Upper lobe of left lung (tissue), 4 donors: ENCODE measurements around the gene RBM20.

Experiments
- POLR2A ChIP-seq, 4 donors: fragments of 450-650 bp; IDR thresholded peaks; one replicate each; pipeline ENCODE4 v1.5.1; 2016 to 2017; ENCODE audit warnings: antibody characterized with exemption in 4 of 4, mild to moderate bottlenecking in 2 of 4
- POLR2AphosphoS5 ChIP-seq, 2 donors: sonication (generic); formaldehyde crosslinking; IDR thresholded peaks; one replicate each; pipeline ENCODE4 v1.5.1; 2017; ENCODE audit warnings: antibody characterized with exemption in 2 of 2
- TF ChIP-seq, protein P1 (sequence below), 6 experiments: fragments of 450-650 bp in 4 of 6; fragments of 200-600 bp in 2 of 6; sonication (generic) in 2 of 6; IDR thresholded peaks; one replicate each; pipeline ENCODE4 v1.5.1; 2016 to 2019; ENCODE audit warnings: antibody characterized with exemption in 6 of 6

- TF ChIP-seq, protein P1, sequence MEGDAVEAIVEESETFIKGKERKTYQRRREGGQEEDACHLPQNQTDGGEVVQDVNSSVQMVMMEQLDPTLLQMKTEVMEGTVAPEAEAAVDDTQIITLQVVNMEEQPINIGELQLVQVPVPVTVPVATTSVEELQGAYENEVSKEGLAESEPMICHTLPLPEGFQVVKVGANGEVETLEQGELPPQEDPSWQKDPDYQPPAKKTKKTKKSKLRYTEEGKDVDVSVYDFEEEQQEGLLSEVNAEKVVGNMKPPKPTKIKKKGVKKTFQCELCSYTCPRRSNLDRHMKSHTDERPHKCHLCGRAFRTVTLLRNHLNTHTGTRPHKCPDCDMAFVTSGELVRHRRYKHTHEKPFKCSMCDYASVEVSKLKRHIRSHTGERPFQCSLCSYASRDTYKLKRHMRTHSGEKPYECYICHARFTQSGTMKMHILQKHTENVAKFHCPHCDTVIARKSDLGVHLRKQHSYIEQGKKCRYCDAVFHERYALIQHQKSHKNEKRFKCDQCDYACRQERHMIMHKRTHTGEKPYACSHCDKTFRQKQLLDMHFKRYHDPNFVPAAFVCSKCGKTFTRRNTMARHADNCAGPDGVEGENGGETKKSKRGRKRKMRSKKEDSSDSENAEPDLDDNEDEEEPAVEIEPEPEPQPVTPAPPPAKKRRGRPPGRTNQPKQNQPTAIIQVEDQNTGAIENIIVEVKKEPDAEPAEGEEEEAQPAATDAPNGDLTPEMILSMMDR (IDR thresholded peaks at IDR 0.05), result no peak
- no peak for TF ChIP-seq POLR2A (IDR thresholded peaks at IDR 0.05)
- no peak for TF ChIP-seq POLR2AphosphoS5 (IDR thresholded peaks at IDR 0.05)
Measured at GRCh38 chr10:110789604-110790433, 145.7 kb downstream of the RBM20 start.
